Measurements from ENCODE around the gene GDNF. TPM values are rescaled to one million over a fixed set of nuclear protein-coding genes. Genes with fewer than 3 reads are reported as not detected.

Gene GDNF
- total RNA-seq, 4 donors from 2014 or later, result 0.30 to 0.95 TPM; not detected in 2

- Histone ChIP-seq H3K9me3 (no peaks in the 10 kb centered on the region), H3K4me3 (no peak overlapping the region), H3K36me3 (no peaks in the 10 kb centered on the region), H3K27me3 (no peaks in the 10 kb centered on the region), H3K27ac (no peak overlapping the region), H3K4me1 (no peaks in the 10 kb centered on the region)
- intact Hi-C loops (cut with DNase I), result no loop called here
- WGBS, 2 donors, result 69% methylated on average over 7 of the region's 7 CpGs
- no peak for TF ChIP-seq CTCF (IDR thresholded peaks at IDR 0.05)
- TF ChIP-seq POLR2A (IDR thresholded peaks at IDR 0.05), result no peak
- no peak for DNase-seq
Observed at GRCh38 chr5:37815913-37816312, 23.9 kb downstream of the GDNF start.

- no peak overlapping the region for H3K27ac ChIP-seq
- TF ChIP-seq POLR2A (IDR thresholded peaks at IDR 0.05), result no peak
- no peak for TF ChIP-seq CTCF (IDR thresholded peaks at IDR 0.05)
- intact Hi-C loops (cut with DNase I), result no loop called here
- no peaks in the 10 kb centered on the region for H3K9me3 ChIP-seq
- no peaks in the 10 kb centered on the region for H3K36me3 ChIP-seq
- H3K27me3 ChIP-seq, result no peaks in the 10 kb centered on the region
- no peak overlapping the region for H3K4me3 ChIP-seq
- H3K4me1 ChIP-seq, result no peaks in the 10 kb centered on the region
- no peak for DNase-seq
- WGBS, 2 donors, result 50% methylated on average over 11 of the region's 11 CpGs
Observed at GRCh38 chr5:37814699-37815098, 25.1 kb downstream of the GDNF start.

- Histone ChIP-seq H3K27me3 (no peaks in the 10 kb centered on the region), H3K36me3 (no peaks in the 10 kb centered on the region), H3K27ac (no peak overlapping the region), H3K9me3 (no peaks in the 10 kb centered on the region), H3K4me1 (no peaks in the 10 kb centered on the region), H3K4me3 (no peak overlapping the region)
- DNase-seq, result no peak
- intact Hi-C loops (cut with DNase I), result no loop called here
- TF ChIP-seq CTCF (IDR thresholded peaks at IDR 0.05) (no peak), POLR2A (IDR thresholded peaks at IDR 0.05) (no peak)
- WGBS, 2 donors, result 90% methylated on average over 2 of the region's 2 CpGs; no CpG with 5 or more reads in 1 of the 2 donors
Observed at GRCh38 chr5:37812365-37812764, 27.5 kb downstream of the GDNF start.

- 66 to 81% methylated on average over 5 to 9 of the region's 10 CpGs for WGBS, 2 donors
- no peaks in the 10 kb centered on the region for H3K4me1 ChIP-seq
- no peak overlapping the region for H3K4me3 ChIP-seq
- TF ChIP-seq POLR2A (IDR thresholded peaks at IDR 0.05) (no peak), CTCF (IDR thresholded peaks at IDR 0.05) (no peak)
- no peaks in the 10 kb centered on the region for H3K36me3 ChIP-seq
- H3K27me3 ChIP-seq, result no peaks in the 10 kb centered on the region
- H3K9me3 ChIP-seq, result no peaks in the 10 kb centered on the region
- no peak for DNase-seq
- intact Hi-C loops (cut with DNase I), result no loop called here
- no peak overlapping the region for H3K27ac ChIP-seq
Observed at GRCh38 chr5:37811866-37812265, 28.0 kb downstream of the GDNF start.

- H3K4me3 ChIP-seq, result no peak overlapping the region
- H3K27ac ChIP-seq, result no peak overlapping the region
- TF ChIP-seq CTCF (IDR thresholded peaks at IDR 0.05) (no peak), POLR2A (IDR thresholded peaks at IDR 0.05) (no peak)
- H3K9me3 ChIP-seq, result no peaks in the 10 kb centered on the region
- 66 to 67% methylated on average over 11 to 14 of the region's 14 CpGs for WGBS, 2 donors
- H3K36me3 ChIP-seq, result no peaks in the 10 kb centered on the region
- intact Hi-C loops (cut with DNase I), result no loop called here
- DNase-seq, result no peak
- H3K4me1 ChIP-seq, result no peaks in the 10 kb centered on the region
- H3K27me3 ChIP-seq, result no peaks in the 10 kb centered on the region
Observed at GRCh38 chr5:37810311-37810710, 29.5 kb downstream of the GDNF start.

Data from esophagus squamous epithelium (tissue), 5 donors.